NCI-H345 treated with DMSO at 0.1 percent for 48 hours (cell line): ENCODE data around the gene LAMP1.
"Not testable (repeated sequence)": the region's sequence is repeated elsewhere in the genome, so short reads cannot be mapped to it uniquely, and the experiment has no call there.

Experiments
- DNase-seq: peaks from one replicate; lab custom pipeline; 2025; ENCODE audit not compliant: unreplicated experiment; lab: John Stamatoyannopoulos, UW

The LAMP1 gene

DNA sequence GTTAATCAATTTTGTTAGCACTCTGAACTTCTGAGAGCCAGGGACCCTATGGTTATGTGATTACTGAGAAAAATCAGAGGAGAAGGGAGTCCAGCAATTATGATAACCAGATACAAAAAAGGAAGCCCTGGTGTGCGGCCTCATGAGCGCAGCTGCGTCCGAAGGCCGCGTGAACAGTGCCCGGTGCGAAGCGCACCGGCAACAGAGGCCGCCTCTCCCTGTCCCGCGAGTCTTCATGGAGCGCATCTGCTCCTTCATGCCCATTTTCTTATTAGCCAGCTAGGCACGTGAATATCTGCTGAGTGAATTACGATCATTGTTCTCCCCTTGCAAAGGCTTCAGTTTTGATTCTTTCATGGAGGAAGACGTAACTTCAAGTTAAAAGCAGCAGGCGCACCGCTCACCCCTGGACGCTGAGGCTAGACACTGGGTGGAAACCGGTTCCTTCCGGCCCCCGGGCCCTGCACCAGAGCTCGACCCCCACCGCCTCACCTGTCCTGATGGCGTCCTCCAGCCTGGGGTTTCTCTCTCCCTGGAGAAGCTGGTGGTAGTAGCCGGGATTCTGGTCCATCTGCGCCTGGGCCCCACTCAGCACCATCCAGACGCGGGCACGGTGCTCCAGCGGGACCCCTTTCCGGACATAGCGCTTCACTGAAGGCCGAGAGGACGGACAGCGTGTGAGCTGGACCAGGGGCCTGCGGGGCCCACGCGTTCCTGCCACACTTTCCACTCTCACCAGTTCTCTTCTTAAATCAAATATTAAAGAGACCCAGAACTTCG lies 58.0 kb downstream of the LAMP1 start:
- no peak for DNase-seq

DNA sequence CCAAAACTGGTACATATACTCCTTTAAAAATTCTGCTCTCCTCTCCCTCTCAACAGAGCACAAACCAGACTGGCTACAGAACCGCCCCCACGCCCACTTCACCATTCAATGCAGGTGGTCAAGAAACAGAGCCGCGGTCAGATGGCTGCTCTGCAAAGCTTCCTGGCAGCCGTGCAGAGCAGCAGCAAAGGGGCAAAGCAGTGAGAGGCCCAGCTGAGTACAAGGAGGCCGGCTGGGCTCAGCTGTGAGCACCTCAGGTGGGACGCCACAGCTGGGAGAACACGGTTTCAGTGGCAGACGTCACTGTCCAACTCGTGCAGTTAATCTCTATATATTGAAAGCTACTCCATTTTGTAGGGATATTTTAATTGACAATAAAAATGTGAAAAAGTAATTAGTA lies 58.6 kb downstream of the LAMP1 start:
- DNase-seq, result no peak

DNA sequence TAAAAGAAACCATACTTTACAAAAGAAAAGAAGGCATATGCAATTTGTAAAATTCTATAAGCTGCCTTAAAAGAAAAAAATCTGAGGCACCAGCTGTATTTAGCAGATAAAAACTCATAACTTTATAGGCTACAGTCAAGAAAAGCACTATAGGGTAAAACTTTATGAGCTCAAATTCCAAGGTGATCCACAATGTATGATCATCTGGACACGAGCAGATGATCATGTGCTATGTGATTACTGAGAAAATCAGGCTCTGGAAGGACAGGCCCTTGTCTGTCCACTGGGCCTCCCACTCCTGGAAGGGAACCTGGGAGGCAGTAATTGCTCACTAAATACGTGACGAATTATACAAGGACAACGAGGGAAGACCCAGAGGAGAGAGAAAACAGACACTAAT lies 59.6 kb downstream of the LAMP1 start:
- no peak for DNase-seq

DNA sequence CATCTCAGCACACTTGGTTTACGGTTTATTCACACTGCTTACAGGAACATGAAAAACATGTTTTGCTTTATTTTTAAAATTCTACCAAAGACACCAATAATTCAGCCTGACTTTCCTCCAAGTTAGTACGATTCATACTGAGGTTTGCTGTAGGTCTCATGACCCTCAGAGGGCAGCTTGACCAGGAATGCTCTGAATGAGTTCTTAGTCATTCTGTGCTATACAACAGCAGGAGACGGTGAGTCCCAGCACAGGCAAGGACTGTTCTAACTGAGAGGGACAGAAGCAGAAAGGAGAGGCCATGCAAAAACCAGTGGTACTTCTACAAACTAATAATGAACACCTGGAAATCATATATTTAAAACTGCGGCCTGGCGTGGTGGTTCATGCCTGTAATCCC lies 60.5 kb downstream of the LAMP1 start:
- DNase-seq, result no peak

DNA sequence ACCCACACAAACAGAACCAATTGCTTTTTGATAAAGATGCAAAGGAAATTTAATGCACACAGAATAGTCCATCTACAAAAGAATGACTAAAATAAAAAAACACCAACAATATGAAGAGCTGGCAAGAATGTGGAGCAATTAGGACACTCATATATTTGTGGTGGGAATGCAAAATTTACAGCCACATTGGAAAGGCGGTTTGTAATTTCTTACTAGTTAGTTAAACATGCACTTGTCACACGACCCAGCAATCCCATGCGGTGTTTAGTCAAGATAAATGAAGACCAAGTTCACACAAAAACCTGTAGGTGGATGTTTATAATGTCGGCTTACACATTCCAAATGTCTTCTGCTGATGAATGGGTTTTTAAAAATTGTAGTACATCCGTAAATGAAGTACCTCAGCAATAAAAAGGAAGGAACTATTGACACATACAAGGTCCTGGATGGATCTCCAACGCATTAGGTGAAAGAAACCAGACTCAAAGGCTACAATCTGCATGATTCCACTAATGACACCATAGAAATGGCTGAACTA lies 61.7 kb downstream of the LAMP1 start:
- no peak for DNase-seq

DNA sequence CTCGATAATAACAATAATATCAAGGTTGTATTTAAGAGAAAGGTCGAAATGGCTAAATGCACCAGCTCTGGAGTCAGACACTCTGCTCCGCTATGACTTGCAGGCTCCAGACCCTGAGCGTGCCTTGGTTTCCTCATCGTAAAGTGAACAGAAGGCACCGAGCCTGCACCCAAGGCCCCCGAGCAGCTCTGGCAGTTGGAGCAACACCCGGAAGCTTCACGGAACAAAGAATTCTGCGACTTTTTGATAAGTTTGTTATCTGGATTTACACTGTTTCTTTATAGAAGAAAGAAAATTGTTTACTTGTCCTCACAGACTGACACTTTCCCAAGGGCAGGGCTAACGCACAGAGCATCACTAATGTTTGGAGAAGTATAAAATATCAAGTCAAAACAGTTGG lies 62.5 kb downstream of the LAMP1 start:
- DNase-seq, result no peak

DNA sequence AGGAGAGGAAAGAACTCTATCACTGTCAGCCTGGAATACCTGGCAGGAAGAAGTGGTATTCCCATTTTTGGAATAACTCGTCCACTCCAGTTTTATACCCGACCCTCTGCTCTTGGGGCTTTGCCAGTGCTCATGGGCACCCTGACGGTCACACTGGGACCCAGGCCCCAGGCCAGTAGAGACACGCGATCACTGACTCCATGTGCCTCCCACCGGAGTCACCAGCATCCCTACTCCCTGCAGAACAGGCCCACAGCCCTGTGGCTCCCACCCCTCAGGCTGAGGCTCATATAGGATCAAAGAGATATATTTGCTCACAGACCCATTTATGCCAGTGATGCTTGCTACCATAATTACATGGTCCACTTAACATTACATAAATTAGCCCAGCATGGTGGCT lies 63.4 kb downstream of the LAMP1 start:
- DNase-seq, result no peak

DNA sequence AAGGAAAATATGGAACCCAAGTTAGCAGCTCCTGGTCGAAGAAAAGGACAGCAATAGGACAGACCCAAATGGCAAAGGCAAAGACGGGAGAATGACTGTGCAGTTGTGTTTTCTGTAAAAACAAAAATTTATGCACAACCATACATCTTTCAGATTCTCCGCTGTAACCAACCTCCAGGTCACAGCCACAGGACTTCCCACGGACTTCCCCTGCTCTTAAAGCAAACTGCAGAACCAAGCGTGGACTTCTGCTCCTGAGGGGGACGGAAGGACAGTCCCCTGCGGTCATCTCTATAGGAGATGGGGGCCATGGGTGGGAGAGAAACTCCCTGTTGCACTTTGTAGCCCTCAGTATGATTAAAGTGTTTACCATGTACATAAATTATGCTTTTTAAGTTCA lies 64.4 kb downstream of the LAMP1 start:
- no peak for DNase-seq

DNA sequence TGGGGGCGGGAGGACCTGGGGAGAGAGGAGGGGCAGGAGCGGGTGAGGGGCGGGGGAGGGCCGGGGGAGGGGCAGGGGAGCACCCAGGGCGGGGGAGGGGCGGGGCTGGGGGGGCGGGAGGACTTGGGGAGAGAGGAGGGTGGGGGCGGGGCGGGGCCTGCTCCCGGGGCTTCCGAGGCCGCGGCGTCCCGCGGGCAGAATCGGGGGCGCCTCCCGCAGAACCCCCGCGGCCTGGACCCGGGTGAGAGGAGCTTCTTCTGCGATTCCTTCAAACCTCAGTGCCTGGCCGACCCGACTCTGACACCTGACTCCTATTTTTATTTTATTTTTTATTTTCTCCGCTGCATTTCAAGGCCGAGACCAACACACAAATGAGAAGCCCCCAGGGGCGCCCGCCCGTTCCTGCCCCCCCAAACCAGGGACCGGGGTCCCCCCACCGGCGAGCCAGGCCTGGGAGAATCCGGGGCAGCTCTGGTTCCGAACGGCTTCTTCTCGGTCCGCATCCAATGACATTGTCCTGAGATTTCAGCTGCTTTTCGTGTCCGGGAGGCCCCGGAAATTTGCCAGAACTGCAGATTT lies 67.4 kb downstream of the LAMP1 start:
- DNase-seq, result no peak

DNA sequence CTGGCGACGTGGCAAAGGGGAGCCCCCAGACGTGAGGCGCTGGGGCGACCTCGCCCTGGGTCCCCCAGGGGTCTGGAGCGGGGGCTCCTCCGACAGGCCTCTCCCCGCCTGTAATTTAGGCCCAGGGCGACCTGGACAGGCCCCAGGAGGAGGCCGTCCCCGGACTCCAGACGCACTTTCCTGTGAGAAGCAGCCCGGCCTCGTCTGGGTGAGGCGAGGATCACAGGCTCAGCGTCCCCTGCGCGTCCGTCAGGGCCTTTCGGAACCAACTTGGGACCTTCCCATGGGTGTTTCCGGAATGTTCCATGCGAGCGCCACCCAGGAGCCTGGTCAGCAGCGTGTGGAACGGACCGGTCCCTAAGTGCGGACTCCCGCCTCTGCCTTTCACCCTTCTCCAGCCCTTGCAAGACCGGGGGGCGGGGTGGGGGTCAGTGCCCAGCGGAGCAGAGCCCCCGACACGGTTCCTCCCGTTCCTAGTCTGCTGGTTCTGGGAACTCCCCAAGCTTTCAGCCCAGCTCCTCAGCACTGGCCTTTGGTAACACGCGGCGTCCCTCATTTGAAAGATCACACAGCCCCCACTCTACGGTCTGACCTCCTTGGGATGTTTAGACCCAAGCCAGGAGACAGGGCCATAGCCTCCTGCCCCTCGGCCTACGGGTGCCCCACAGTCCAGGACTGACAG lies 68.0 kb downstream of the LAMP1 start:
- DNase-seq, result no peak

DNA sequence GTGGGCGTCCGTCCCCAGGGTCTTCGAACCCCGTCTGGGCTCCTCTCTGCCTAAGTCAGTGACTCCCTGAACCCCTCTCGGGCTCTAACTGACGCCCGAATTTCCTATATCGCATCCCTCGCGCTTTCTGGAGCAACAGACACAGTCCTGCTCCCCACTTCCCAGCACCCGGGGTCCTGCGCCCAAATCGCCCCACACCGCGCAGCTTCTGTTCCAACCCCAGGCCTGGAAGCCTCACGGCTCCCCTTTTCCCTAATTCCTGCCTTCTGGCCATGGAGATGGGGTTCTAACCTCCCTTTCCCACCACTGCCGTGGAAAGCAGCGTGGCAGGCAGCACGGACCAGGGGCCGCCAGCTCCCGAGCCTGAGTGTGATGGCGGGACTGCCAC lies 68.5 kb downstream of the LAMP1 start:
- DNase-seq, result no peak

DNA sequence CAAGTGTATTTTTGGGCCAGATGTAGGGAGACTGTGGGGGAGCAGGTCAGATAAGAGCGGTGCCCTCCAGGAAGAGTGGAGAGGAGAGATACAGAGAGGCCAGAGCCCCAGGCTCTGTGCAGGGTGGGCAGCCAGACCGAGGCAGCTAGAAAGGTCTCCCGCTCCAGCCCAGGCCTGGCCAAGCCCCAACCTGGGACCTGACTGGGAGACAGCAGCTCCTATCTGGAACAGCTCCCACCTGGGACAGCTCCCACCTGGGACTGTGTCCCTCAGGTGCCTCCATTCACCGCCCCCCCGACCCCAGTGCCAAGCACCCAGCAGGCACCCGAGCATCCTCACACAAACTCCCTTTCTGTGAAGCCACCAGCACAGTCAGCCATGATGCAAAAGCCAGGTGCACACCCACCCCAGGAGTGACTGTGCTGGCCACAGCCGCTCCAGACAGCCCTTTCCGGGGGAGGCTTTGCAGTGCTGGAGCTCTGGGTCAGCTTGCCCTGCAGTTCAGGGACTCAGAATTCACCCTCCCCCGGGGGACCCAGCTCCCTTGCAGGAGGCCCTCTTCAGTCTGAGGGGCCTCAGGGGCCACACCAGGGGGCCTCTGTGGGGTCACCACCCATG lies 69.0 kb downstream of the LAMP1 start:
- DNase-seq, result no peak

DNA sequence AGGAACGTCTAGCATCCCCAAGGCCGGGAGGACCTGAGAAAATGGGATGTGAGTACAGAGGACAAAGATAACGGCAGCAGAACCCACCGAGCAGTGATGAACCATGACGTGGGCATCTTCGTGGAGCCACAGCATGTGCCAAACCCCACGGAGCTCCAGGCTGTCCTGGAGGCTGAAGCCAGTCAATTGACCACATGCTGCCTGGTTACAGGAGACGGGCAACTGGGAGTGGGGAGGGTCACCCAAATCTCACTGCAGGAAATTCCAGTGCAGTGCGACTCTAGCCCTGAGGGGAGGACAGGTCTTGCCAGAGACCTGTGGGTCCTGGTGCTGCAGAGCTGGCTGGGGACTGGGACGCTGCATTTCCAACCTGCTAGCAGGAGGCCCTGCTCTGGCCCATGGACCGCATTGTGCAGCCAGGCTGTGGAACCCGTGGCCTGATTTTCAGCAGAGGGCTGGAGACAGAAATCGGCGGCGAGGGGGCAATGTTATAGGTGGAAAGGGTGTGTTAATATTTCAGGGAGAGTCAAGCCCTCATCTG lies 70.1 kb downstream of the LAMP1 start:
- no peak for DNase-seq

DNA sequence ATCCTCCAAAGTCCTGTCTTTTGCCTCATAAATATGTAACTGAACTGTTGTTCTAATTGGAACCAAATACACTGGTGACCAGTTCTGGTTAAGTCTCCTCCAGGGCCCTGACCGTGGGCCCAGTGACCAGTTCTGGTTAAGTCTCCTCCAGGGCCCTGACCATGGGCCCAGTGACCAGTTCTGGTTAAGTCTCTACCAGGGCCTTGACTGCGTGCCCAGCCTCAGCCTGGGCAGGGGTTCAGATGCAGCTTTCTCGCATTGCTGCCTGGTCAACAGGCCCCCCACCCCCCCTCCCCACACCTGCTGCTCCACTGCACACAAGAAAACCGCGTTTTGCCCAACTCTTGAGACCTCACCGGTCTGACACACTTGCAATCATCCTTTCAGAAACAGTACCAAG lies 70.7 kb downstream of the LAMP1 start:
- no peak for DNase-seq

DNA sequence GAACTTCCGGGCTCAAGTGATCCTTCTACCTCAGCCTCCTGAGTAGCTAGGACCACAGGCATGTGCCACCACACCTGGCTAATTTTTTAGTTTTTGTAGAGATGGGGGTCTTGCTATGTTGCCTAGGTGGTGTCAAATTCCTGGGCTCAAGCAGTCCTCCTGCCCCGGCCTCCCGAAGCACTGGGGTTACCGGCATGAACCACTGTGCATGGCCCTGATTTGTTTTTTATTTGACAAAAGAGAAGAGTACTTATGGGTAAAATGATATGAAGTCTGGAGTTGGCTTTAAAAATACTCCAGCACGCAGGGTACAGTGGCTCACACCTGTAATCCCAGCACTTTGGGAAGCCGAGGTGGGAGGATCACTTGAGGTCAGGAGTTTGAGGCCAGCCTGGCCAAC lies 71.3 kb downstream of the LAMP1 start:
- not testable (repeated sequence) for DNase-seq

DNA sequence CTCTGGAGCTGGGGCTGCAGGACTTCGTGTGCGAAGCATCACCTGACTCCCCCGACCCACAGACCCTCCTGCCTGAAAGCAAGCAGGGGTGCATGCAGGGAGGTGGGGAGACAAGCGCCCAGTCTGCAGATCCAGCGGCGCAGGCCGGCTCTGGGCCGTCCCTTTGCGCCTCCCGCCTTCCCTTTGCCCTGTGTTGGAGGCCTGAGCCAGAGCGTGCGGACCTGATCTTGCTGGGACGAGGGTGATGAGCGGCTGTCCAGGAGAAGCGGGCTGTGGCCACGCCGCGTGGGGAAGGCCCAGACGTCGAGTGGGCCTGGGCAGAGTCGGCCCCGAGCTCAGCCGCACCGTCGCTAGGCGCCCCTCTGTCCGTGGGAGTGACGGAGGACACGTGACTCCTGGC lies 72.2 kb downstream of the LAMP1 start:
- DNase-seq, result no peak

DNA sequence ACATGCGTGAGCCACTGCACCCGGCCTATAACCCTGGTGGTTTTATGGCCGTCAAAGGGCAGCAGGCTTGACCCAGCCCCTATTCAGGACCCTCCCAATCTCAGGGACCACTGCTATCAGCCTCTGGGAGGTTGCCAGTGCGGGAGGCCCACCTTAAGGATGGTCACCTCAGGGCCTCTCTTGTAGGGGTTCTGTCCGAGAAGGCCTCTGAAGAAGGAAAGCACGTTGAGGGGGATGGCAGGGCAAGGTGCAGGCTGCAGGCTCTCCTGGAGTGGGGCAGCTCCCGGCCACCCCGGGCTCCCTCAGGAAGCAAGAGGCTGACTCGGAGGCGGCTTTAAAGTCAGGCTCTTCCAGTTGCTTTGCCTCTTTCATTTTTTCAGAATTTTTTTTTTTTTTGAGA lies 72.8 kb downstream of the LAMP1 start:
- no peak for DNase-seq

DNA sequence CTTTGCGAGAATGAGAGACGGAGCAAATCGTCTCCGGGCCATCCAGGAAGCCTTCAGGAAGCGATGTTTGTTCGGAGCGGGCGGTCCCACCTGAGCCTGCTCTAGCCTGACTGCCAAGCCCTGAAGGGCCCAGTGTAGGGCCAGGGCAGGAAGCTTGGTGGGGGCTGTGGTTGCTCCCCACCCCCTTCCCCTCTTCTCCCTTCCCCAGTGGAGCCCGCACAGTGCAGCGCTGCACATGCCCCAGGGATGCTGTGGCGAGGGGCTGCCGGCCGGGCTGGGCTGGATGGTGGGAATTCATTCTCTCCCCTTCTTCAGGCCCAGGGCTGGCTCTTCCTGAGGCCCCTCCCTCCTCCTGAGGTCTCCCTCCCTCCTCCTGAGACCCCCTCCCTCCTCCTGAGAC lies 74.0 kb downstream of the LAMP1 start:
- DNase-seq, result no peak

DNA sequence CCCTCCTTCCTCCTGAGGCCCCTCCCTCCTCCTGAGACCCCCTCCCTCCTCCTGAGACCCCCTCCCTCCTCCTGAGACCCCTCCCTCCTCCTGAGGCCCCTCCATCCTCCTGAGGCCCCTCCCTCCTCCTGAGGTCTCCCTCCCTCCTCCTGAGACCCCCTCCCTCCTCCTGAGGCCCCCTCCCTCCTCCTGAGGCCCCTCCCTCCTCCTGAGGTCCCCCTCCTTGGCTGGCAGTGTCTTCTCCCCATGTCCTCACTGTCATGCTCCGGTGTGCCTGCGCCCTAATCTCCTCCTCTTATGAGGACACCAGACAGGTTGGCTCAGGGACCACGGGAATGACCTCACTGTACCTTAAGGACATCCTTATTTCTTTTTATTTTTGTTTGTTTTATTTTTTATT lies 74.7 kb downstream of the LAMP1 start:
- DNase-seq, result not testable (repeated sequence)
